Measurements from ENCODE around the gene EFNA1.

- no peak for TF ChIP-seq CTCF (conservative IDR thresholded peaks at IDR 0.05 in 1 of 2, IDR thresholded peaks at IDR 0.05 in 1 of 2; ENCODE audit: extremely low read depth in 1 of 2, insufficient read depth in 1 of 2, low read depth in 1 of 2, low read length in 2 of 2)
- no peak for TF ChIP-seq EZH2 (IDR thresholded peaks at IDR 0.05; ENCODE audit: borderline replicate concordance, low read length)
Observed at GRCh38 chr1:155175281-155175926, 47.7 kb downstream of the EFNA1 start.

Measured in mammary epithelial cell (primary cell).